NCI-H1092 treated with DMSO at 0.1 percent for 48 hours (cell line): ENCODE results near the gene SLC12A7.
A peak's percentile ranks its signal among the peaks of the same experiment; 100 is the strongest.
"Not testable (repeated sequence)": the region's sequence is repeated elsewhere in the genome, so short reads cannot be mapped to it uniquely, and the experiment has no call there.

Source experiments
- DNase-seq: peaks from one replicate; lab custom pipeline; 2025; lab: John Stamatoyannopoulos, UW

The SLC12A7 gene

DNA sequence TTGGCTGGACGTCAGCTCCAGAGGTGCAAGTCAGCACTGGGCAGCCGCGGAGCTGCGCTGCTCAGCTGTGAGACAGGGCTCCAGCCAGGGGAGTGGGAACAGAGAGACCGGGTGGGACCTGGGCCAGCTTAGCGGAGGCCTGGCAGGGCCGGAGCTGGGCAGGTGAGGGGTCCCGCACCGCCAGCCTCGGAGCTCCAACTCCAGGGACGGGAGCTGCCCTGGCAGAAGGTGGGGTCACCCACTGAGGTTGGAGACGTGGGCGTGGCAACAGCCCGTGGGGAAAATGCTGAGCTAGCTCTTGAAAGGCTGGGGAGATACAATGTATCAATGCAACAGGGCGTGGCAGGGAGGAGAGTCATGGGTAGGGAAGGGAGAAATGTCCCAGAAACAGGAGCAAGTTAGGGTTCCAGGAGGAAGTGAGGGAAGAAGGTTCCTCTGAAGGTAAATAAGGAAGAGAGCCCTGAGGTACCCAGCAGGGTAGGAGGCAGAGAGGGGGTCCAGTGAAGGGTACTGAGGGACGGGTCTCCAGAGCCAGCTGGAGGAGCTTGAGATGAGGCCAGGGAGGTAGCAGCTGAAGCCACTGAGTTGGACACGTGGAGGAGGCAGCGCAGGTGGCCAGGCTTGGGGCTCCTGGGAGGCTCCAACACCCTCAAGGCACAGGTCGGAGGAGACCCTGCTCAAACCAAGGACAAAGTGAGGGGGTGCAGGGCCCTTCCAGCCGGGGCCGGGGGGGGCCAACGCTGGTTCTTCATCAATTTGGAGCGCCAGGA lies 104.0 kb downstream of the SLC12A7 start:
- DNase-seq: no peak

DNA sequence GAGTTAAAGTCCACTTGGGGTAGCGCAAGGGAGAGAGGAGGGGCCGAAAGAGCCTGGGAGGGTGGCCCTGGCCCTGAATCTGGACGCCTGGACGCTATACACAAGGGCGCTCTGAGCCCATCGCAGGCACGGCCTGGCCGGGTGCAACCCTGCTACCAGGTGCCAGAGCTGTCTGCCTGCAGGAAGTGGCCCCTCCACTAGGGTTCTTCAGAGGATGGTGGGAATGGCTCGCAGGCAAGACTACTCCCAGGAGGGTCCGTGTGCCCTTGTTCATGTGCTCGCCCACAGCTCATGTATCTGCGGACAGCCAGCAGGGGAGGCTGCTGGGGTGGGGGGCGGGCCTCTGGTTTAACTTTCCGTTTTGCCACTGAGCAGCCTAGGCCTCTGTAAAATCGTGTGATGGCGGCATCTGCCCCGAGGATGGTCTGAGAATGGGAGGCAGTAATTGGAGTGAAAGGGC lies 104.6 kb downstream of the SLC12A7 start:
- no peak for DNase-seq

DNA sequence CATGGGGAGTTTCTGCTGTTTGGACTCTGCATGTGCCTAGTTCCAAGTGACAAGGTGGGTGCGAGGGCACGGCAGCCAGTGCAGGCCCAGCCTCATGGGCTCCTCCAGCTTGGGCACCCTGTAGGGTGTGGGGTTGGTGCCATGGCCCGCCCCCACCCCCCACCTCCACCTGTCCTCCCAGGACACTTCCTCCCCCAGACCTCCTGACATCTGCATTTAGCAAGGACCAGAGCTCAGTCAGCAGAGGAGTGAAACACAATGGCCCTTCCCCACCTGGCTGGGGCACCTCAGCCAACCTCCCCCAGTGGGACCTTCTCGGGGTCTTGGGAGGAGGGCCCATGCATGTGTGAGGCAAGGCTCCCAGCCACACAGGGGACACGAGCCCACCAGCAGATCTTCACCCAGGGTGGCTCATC lies 105.2 kb downstream of the SLC12A7 start:
- DNase-seq: no peak

DNA sequence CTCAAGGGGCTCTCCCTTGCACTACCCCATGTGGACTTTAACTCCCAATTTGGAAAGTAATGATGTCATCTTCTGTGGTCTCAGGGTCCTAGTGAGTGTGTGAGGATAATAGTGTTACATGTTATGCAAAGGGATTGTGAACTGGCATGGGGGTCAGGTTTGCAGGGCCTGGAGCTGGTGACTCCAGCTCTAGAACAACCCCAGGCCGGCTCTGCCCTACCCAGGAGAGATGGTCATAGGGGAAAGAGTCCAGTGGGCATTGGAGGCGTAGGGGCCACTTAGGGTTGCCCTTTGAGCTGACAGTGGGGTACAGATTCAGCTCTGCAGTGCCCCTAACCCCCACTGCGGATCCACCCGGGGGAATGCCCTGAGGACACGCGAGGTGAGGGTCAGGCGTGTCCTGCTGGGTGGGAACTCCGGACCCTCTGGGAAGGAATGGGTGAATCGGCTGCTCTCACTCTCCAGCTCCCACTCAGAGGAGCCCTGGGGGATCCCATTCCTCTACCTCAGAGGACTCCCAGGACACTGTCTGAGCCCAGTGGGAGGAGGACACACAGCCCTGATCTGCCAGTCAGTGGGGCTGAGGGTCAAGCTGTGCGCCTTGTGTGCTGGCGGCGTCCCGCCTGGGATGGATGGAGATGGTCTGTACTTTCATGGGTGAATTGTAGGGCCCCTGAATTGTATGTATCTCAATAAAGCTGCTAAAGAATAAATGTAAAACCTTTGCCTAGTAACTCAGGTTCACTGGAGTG lies 105.8 kb downstream of the SLC12A7 start:
- no peak for DNase-seq

DNA sequence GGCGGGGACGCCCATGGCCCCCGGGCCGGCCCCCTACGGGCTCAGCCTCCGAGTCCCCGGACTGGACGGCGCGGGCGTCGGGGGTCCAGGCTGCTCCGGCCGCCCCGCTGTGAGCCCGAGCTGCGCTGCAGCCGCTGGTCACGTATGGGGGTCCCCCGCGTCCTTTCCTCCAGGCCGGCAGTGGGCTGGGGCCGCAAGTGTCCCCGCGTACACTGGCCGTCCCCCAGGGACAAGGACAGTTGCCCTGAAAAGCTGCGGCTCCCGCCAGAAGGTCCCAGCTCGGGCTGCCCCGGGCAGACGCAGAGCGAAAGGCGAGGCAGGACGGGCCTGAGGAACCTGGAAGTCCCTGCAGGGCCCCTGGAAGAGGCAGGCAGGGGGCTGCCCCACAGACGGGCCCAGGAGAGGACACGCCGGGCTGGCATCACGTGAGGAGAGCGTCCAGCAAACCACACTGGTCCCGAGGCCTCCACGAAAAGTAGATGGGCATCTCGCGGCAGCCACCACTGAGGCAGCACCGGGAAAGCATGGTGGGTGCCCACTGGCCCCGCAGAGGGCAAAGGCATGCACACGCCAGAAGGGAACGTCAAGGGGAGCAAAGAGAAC lies 106.5 kb downstream of the SLC12A7 start:
- no peak for DNase-seq

DNA sequence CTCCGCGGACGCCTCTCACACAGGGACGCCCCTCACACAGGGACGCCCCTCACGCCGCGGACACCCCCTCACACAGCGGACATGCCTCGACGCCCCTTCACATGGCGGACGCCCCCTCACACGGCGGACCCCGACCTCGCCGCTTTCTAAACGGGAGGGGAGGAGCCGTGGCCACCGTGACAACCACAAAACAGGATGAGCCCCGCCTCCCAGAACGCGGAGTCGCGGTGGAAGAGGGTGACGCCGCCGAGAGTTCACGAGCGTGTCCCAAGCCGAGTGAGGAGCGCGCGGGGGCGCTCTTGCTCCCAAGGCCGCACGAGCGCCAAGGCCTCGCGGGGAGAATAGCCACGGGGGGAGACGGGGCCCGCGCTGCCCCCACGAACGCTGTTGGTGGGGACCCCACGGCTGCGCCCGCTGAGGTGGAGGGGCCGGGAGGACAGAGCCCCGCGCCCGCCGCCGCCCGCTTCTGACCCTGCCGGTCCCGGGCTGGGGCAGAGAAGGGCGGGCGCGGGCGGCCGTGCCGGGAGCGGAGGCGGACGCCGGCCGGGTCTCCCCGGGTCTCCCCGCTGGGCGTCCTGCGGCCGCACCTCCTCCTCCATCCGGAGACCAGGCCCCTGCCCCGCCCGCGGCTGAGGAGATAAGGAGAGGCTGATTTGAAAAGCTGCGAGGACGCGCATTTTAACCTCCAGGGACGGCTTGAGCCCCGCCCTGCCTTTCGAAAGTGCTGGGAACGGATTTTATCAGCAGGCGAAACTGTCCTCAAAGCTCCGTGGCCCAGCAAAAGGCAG lies 107.2 kb downstream of the SLC12A7 start:
- DNase-seq: no peak

DNA sequence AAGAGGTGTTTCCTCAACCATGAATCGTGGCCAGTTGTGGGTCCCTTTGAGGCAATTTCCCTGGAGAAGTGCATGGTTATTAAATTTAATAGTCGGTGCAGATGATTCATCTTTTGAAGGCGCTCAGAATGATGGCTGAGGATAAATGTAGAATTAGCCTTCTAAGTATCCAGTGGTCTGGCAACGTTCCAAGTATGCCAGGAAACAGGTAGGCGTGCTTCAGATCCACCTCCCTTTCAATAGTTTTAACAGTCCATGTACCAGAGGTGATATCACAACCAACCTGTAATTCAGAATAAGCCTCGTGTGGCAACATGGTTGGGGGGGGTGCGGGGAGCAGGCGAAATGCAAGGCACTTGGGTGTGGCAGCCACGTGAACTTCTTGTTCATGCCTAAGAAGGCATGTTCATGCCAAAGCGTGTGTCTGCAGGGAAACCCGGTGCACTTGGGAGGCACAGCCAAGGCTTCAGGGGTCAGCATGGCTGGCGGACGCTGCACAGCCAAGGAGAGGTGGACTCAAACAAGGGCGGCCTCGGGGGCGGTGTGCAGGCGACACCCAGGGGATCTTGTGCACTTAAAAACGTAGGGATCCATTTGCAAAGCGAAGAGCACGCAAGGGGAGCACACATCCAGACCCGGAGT lies 108.4 kb downstream of the SLC12A7 start:
- DNase-seq: peak; percentile 23

DNA sequence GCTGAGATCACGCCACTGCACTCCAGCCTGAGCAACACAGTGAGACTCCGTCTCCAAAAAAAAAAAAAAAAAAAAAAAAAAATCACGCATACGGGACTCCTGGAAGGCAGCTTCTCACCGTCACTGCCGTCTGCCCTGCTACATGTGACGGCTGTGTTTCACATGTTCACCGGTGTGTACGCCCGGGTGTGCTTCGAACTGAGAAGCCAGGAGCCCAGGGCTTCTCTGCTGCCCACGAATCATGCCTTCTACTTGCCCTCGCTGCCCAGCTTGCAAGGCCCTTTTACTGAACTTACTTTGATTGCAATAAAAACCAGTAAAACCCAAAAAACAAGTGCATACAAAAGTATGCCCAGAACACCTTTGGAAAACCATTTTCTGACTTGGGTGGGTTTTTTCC lies 109.0 kb downstream of the SLC12A7 start:
- DNase-seq: no peak

DNA sequence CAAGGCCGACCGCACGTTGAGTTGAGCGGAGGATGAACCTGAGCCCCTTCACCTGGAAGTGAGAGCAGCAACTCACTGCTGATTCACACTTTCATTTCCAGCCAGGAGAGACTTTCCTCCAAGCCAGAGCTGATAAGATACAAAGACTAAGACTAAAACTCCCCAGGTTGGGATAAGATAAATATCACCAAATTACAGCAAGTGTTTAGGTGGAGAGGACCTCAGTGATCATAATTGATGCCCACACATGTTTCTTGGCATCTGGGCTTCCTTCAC lies 109.7 kb downstream of the SLC12A7 start:
- DNase-seq: no peak

DNA sequence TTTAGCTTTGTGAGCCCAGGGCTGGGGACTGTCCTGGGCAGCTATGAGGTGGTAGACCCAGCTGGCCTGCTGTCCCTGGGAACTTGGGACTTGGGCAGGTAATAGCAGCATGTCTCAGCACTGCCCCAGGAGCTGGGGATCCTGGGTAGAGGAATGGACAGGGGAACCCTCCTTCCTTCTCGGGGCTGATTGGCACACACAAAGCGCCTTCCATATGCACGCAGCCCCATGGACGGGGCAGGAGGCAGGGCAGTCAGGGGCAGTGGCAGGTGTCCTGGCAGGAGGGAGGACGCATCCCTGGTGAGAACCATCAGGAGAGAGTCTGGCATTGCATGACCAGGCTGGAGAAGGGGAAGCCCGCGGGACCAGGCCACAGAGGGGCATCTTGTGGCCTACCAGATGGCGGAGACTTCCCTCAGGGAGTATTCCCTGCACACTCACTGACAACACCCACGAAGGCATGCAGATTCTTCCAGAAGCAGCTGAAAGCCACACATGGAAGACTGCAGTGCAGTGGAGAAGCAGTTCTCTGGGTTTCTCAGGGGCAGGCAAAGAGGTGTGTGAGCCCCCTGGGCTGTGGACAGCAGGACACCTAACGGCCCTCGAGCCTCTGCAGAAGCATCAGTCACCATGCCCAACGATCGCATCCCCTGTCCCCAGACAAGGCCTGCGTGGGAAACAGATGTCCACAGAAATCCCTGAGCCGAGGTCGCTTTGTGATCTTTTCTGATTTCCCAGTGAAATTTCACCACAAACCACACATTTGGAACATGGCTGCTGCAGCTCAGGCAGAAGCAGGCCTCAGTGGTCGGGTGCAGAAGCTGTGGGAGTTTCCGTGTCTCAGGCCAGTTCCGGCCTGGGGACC lies 110.2 kb downstream of the SLC12A7 start:
- no peak for DNase-seq

DNA sequence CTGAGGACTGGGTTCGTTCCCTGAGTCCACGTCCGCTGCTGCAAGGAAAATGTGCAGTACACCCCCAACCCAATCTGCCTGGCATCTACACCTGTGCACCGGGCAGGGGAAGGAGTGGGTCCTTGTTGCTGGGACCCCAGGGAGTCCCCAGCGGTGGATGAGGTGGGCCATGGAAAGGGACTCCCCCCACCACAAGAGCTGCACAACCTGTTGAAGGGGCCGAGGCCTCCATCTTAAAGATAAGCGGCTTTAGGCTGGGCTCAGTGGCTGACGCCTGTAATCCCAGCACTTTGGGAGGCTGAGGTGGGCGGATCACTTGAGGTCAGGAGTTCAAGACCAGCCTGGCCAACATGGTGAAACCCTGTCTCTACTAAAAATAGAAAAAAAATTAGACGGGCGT lies 111.0 kb downstream of the SLC12A7 start:
- not testable (repeated sequence) for DNase-seq
